ENCODE measurements around the gene TMEM114.

TMEM114 gene

DNA sequence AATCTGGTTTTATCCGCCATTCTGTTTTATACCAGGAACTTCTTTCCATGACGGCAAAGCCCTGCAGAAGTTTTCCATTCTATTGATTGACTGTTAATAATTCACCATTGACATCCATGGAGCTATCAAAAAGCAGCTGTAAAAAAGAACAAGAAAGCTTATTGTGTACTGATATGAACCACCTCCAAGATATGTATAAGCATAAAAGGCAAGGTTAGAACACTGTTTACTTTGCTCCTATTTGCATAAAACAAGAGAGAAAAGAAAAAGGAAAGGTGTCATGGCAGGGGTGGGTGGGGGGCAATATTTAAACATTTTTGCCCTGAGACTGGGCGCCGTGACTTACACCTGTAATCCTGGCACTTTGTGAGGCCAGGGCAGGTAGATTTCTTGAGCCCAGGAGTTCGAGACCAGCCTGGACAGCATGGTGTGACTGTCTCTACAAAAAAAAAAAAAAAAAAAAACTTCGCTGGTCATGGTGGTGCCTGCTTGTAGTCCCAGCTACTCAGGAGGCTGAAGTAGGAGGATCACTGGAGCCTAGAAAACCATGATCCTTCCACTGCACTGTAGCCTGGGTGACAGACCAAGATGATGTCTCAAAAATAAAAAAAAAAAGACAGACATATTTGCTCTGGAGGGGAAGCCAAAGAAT, 52.5 kb downstream of the TMEM114 start:
- TF ChIP-seq, protein P1, sequence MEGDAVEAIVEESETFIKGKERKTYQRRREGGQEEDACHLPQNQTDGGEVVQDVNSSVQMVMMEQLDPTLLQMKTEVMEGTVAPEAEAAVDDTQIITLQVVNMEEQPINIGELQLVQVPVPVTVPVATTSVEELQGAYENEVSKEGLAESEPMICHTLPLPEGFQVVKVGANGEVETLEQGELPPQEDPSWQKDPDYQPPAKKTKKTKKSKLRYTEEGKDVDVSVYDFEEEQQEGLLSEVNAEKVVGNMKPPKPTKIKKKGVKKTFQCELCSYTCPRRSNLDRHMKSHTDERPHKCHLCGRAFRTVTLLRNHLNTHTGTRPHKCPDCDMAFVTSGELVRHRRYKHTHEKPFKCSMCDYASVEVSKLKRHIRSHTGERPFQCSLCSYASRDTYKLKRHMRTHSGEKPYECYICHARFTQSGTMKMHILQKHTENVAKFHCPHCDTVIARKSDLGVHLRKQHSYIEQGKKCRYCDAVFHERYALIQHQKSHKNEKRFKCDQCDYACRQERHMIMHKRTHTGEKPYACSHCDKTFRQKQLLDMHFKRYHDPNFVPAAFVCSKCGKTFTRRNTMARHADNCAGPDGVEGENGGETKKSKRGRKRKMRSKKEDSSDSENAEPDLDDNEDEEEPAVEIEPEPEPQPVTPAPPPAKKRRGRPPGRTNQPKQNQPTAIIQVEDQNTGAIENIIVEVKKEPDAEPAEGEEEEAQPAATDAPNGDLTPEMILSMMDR (IDR thresholded peaks at IDR 0.05; ENCODE audit: borderline replicate concordance, insufficient read depth, low read depth, low read length), result no peak
- no peak overlapping the region for H3K4me3 ChIP-seq (ENCODE audit: low read depth, low read length)

DNA sequence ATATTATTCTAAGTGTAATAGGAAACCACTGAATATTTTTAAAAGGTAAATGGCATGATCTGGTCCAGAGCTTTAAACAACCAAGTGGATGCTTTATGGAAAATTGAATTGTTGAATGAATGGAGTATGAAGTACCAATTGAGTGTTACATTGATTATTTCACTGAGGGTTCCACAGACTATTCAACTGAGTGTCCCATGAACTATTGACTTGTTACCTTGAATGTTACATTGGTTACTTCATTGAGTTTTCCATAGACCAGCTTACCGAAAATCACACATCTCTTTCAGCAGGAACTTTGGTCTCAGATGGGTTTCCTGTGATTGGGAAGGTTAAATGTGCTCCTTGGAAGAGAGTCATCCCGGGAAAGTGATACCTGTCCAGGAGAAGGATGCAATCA, 56.8 kb downstream of the TMEM114 start:
- no peak overlapping the region for H3K4me3 ChIP-seq (ENCODE audit: low read depth, low read length)
- TF ChIP-seq, protein P1 (IDR thresholded peaks at IDR 0.05; ENCODE audit: borderline replicate concordance, insufficient read depth, low read depth, low read length), result no peak

DNA sequence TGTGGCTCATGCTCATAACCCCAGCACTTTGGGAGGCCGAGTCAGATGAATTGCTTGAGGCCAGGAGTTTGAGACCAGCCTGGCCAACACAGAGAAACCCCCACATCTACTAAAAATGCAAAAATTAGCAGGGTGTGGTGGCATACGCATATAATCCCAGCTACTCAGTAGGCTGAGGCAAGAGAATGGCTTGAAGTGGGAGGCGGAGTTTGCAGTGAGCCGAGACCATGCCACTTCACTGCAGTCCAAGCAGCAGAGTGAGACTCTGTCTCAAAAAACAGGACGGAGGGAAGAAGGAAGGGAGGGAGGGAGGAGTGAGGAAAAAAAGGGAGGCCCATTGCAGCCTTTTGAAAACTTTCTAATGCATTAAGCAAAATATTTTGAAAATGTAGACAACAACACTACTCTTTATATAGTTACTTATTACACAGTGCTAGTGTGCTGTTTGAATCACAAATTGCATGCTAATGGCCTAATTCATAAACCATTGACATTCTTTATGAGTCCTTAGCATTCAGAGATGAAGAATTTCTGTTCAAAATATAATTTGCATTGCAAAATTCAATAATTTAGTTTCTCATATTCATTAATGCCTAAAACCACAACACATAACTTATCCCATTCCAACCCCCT, 59.4 kb downstream of the TMEM114 start:
- H3K4me3 ChIP-seq (ENCODE audit: low read depth, low read length), result no peak overlapping the region
- TF ChIP-seq, protein P1 (IDR thresholded peaks at IDR 0.05; ENCODE audit: borderline replicate concordance, insufficient read depth, low read depth, low read length), result no peak

DNA sequence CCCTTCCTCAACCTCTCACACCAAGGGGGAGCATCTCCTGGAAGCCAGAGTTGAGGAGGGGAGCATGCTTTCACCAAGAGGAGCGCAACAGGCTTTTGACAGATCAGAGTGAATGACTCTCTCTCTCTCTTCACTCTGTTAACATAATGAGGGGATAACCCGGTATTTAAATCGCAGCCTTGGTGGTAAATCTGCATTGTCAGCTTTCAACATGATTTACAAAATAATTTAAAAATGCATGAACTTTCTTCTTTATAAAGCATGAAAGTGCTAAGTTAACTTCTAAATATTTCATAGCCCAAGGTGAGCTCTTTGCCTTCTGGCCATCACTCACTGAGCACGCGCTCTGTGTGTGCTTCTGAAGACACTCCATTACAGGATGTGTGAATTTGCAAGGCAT, 61.8 kb downstream of the TMEM114 start:
- TF ChIP-seq, protein P1 (IDR thresholded peaks at IDR 0.05; ENCODE audit: borderline replicate concordance, insufficient read depth, low read depth, low read length), result no peak
- no peak overlapping the region for H3K4me3 ChIP-seq (ENCODE audit: low read depth, low read length)

DNA sequence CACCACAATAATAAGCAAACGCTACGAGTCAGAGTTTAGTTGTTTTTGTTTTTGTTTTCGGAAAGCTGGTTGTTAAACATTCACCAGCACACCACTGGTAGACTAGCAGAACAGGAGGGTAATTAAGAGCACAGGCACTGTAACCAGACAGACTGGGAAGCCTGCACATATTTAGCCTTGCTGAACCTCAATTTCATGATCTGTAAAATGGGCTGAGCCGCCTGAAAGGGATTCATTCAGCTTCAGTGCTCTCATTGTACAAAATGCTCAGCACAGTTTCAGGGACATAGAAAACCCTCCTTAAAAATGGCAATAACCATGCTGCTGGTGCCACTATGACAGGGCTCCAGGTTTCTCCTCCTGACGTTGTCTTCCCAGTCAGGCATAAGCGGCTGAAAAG, 66.4 kb downstream of the TMEM114 start:
- no peak overlapping the region for H3K4me3 ChIP-seq (ENCODE audit: low read depth, low read length)
- TF ChIP-seq, protein P1 (IDR thresholded peaks at IDR 0.05; ENCODE audit: borderline replicate concordance, insufficient read depth, low read depth, low read length), result no peak

DNA sequence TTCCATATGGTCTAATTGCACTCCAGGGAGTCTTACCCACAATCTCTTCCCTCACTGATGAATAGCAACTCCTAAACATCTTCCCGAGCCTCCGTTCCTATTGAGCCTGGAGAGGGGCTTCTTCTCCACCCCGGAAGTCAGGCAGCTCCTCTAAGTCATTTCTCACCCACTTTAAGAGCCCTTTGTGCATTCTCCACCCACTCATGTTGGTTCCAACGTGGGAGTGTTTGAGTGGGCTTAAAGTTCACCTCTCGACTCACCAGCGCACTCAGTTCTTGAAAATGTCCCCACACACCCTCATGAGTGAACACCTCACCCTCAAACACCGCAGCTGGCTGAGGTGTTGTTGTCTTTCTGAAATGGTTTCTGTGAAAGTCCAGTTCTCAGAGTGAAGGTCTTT, 67.6 kb downstream of the TMEM114 start:
- TF ChIP-seq, protein P1 (IDR thresholded peaks at IDR 0.05; ENCODE audit: borderline replicate concordance, insufficient read depth, low read depth, low read length), result no peak

DNA sequence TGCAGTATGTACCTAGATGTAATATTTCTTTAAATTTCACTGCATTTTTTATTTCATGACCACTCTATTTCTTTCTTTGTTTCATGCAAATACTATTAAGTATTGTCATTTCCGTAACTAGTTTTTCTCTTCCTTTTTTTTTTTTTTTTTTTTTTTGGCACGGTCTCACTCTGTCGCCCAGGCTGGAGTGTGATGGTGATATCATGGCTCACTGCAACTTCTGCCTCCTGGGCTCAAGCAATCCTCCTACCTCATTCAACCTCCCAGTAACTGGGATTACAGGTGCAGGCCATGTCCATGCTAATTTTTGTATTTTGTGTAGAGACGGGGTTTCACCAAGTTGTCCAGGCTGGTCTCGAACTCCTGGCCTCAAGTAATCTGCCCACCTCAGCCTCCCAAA, 70.7 kb downstream of the TMEM114 start:
- no peak overlapping the region for H3K4me3 ChIP-seq (ENCODE audit: low read depth, low read length)
- TF ChIP-seq, protein P1 (IDR thresholded peaks at IDR 0.05; ENCODE audit: borderline replicate concordance, insufficient read depth, low read depth, low read length), result no peak

More for the DNA sequence above, 67.6 kb downstream of the TMEM114 start:
- H3K4me3 ChIP-seq (ENCODE audit: low read depth, low read length), result no peak overlapping the region
